ENCODE measurements around the gene HSP90AA1. TPM values are rescaled to one million over a fixed set of nuclear protein-coding genes. Genes with fewer than 3 reads are reported as not detected.
A peak's percentile ranks its signal among the peaks of the same experiment; 100 is the strongest.
"Not testable (repeated sequence)": the region's sequence is repeated elsewhere in the genome, so short reads cannot be mapped to it uniquely, and the experiment has no call there.

Gene HSP90AA1
- total RNA-seq: 1,000 to 10,000 TPM; 1,344 to 1,372 TPM

DNA sequence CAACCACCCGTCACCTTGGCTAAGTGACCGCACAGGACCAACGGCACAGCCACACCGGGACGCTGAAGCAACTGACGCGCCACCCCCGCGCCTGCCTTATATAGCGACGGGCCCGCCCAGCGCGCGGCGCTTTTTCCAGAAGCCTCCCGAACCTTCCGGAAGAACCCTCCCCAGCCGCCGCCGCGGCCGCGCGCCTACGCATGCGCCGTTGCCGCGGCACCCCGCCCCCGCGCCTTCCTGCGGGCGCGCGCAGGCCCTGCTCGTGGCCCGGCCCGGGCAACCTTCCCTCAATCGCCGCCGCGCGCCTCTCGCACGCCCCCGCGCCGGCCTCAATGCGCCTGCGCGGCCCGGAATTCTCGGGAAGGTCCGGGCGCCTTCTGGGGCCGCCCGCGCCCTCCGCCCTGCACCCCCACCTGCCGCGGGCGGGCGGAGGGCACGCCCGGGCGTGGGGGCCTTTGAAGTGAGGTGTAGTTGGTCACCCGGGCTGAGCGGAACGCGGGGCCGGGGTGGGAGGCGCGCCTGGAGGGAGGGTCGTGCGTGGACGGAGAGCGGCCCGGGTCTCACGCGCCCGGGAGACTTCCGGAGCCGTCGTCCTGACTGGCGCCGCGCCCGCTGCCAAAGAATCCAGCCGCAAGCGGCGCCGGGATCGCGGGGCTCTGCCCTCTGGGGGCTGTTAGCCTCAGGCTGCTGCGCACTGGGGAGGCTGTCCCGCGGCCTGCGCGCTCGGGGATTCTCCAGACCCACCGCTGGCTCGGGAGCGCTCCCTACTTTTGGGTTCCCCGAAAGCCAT lies at the start of gene HSP90AA1:
TSS of gene HSP90AA1 (minus strand) at position 73 of the 790 bp plus-strand sequence. CDS start 666 bp downstream, outside the sequence.
- intact Hi-C loops (cut with DNase I, micrococcal nuclease): loop anchor here (1.0 to 10.0 kb wide), 24 partner anchors 8 to 1848 kb away; partner anchors contain the start of genes DYNC1H1 (in 2 of the 2), WDR20 (in 2 of the 2), ANKRD9 (in 1 of the 2) and CINP (in 1 of the 2)
- DNase-seq (peak; percentile 97), ATAC-seq (peak; percentile 68)
- Mint-ChIP-seq H3K4me3 (peak within 1 kb of the TSS; percentile 77), H3K9me3 (ENCODE audit: low read depth) (no peaks in the 10 kb centered on the region), H3K4me1 (peaks cover 46% of the 10 kb centered on the region), H3K27ac (peak within 1 kb of the TSS; percentile 92), H3K27me3 (no peaks in the 10 kb centered on the region), H3K36me3 (ENCODE audit: low read depth) (peaks cover 49% of the 10 kb centered on the region)
- ChIA-PET POLR2A (interaction anchor here (0.6 kb wide), 1 partner anchor 419 kb away, joined by 3 read pairs; no protein-coding TSS in a partner anchor), CTCF (interaction anchor here (0.6 to 2.1 kb wide), 4 partner anchors 10 to 264 kb away, joined by 3 to 11 read pairs (median 6); no protein-coding TSS in a partner anchor)

DNA sequence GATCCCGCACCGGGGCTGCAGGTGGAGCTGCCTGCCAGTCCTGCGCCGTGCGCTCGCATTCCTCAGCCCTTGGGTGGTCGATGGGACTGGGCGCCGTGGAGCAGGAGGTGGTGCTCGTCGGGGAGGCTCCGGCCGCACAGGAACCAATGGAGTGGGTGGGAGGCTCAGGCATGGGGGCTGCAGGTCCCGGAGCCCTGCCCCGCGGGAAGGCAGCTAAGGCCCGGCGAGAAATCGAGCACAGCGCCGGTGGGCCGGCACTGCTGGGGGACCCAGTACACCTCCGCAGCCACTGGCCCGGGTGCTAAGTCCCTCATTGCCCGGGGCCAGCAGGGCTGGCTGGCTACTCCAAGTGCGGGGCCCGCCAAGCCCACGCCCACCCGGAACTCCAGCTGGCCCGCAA lies 48.6 kb upstream of the HSP90AA1 start:
- POLR2A ChIA-PET; H3K9me3 Mint-ChIP-seq (ENCODE audit: low read depth); H3K4me3 Mint-ChIP-seq; DNase-seq; ATAC-seq; intact Hi-C loops (cut with DNase I, micrococcal nuclease); H3K27me3 Mint-ChIP-seq; H3K36me3 Mint-ChIP-seq (ENCODE audit: low read depth); CTCF ChIA-PET; H3K27ac Mint-ChIP-seq: not testable (repeated sequence)
- peaks cover 10% of the 10 kb centered on the region for H3K4me1 Mint-ChIP-seq

GRCh38 chr14:102134719-102135118 lies 47.9 kb upstream of the HSP90AA1 start:
- intact Hi-C loops (cut with DNase I, micrococcal nuclease); POLR2A ChIA-PET; H3K4me3 Mint-ChIP-seq; DNase-seq; ATAC-seq; H3K27me3 Mint-ChIP-seq; H3K27ac Mint-ChIP-seq; H3K36me3 Mint-ChIP-seq (ENCODE audit: low read depth); H3K9me3 Mint-ChIP-seq (ENCODE audit: low read depth): not testable (repeated sequence)
- H3K4me1 Mint-ChIP-seq: peaks cover 10% of the 10 kb centered on the region
- CTCF ChIA-PET: interaction anchor here (0.6 to 0.7 kb wide), 2 partner anchors 172 to 1543 kb away, joined by 3 read pairs; no protein-coding TSS in a partner anchor

DNA sequence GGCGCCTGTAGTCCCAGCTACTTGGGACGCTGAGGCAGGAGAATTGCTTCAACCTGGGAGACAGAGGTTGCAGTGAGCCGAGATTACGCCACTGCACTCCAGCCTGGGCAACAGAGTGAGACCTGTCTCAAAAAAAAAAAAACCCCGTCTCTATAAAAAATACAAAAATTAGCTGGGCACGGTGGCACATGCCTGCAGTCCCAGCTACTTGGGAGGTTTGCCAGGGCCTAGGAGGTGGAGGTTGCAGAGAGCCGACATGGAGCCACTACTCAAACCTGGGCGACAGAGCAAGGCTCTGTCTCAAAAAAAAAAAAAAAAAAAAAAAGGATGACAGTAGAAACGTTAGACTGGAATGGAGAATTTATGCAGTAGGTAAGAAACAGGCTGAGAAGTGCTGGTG lies 47.2 kb upstream of the HSP90AA1 start:
- H3K4me3 Mint-ChIP-seq; H3K9me3 Mint-ChIP-seq (ENCODE audit: low read depth); DNase-seq; H3K27me3 Mint-ChIP-seq; H3K4me1 Mint-ChIP-seq; H3K36me3 Mint-ChIP-seq (ENCODE audit: low read depth); CTCF ChIA-PET; H3K27ac Mint-ChIP-seq; intact Hi-C loops (cut with DNase I, micrococcal nuclease); ATAC-seq: not testable (repeated sequence)
- POLR2A ChIA-PET: interaction anchor here (0.6 kb wide), 1 partner anchor 255 kb away, joined by 3 read pairs; no protein-coding TSS in a partner anchor

DNA sequence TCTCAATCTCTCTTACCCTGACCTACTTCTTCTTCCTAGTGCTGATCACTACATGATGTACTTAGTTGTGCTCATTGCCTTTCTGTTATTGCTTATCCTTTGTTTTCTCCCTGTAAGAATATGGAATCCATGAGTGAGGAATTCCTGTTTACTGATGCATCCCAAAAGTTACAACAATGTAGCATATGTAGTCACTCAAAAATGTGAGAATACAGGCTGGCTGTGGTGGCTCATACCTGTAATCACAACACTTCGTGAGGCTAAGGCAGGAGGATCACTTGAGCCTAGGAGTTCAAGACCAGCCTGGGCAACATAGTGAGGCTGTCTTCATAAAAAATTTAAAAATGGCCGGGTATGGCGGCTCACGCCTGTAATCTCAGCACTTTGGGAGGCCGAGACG lies 44.9 kb upstream of the HSP90AA1 start:
- CTCF ChIA-PET: no interaction called here
- DNase-seq (no peak), ATAC-seq (no peak)
- Mint-ChIP-seq H3K4me1 (no peaks in the 10 kb centered on the region), H3K9me3 (ENCODE audit: low read depth) (no peaks in the 10 kb centered on the region), H3K27ac (no peak overlapping the region), H3K27me3 (no peaks in the 10 kb centered on the region), H3K36me3 (ENCODE audit: low read depth) (peaks cover 10% of the 10 kb centered on the region), H3K4me3 (no peak overlapping the region)
- POLR2A ChIA-PET: no interaction called here
- intact Hi-C loops (cut with DNase I, micrococcal nuclease): no loop called here

- Mint-ChIP-seq H3K27ac (no peak overlapping the region), H3K36me3 (ENCODE audit: low read depth) (peaks cover 2% of the 10 kb centered on the region), H3K4me1 (no peaks in the 10 kb centered on the region), H3K9me3 (ENCODE audit: low read depth) (no peaks in the 10 kb centered on the region), H3K27me3 (no peaks in the 10 kb centered on the region), H3K4me3 (no peak overlapping the region)
- POLR2A ChIA-PET: interaction anchor here (0.6 to 0.7 kb wide), 2 partner anchors 22 to 51 kb away, joined by 3 read pairs; no protein-coding TSS in a partner anchor
- DNase-seq (no peak), ATAC-seq (no peak)
- CTCF ChIA-PET: interaction anchor here (1.1 to 1.4 kb wide), 2 partner anchors 30 to 88 kb away, joined by 3 to 4 read pairs; no protein-coding TSS in a partner anchor
- intact Hi-C loops (cut with DNase I, micrococcal nuclease): no loop called here
Measured at GRCh38 chr14:102126807-102127455, 40.1 kb upstream of the HSP90AA1 start.

DNA sequence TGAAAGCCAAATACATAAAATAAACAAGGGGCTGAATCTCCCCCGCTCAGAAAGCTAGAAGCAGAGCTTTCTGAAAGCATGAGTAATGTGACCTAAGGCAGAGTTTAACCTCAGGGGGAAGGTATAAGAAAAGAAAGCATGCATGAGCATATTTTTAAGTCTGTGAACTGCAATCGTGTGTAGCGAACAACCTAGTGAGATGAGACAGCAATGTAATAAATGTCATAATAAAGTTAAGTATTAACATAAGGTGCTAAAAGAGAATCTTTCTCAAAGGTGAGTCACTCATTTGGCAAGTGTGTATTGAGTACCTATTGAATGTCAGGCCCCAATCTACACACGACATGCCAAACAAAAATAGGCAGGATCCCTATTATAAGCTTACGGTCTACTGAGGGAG lies 38.7 kb upstream of the HSP90AA1 start:
- intact Hi-C loops (cut with DNase I, micrococcal nuclease): no loop called here
- ChIA-PET POLR2A (interaction anchor here (0.6 kb wide), 1 partner anchor 74 kb away, joined by 6 read pairs; no protein-coding TSS in a partner anchor), CTCF (interaction anchor here (1.3 kb wide), 1 partner anchor 17 kb away, joined by 4 read pairs; no protein-coding TSS in a partner anchor)
- Mint-ChIP-seq H3K4me3 (no peak overlapping the region), H3K9me3 (ENCODE audit: low read depth) (no peaks in the 10 kb centered on the region), H3K36me3 (ENCODE audit: low read depth) (peaks cover 2% of the 10 kb centered on the region), H3K27ac (no peak overlapping the region), H3K4me1 (no peaks in the 10 kb centered on the region), H3K27me3 (no peaks in the 10 kb centered on the region)
- ATAC-seq (no peak), DNase-seq (no peak)

- no peak for ATAC-seq
- Mint-ChIP-seq H3K9me3 (ENCODE audit: low read depth) (no peaks in the 10 kb centered on the region), H3K4me1 (no peaks in the 10 kb centered on the region), H3K36me3 (ENCODE audit: low read depth) (peaks cover 2% of the 10 kb centered on the region), H3K4me3 (no peak overlapping the region), H3K27ac (no peak overlapping the region), H3K27me3 (no peaks in the 10 kb centered on the region)
- POLR2A ChIA-PET: no interaction called here
- intact Hi-C loops (cut with DNase I, micrococcal nuclease): no loop called here
- no peak for DNase-seq
- CTCF ChIA-PET: no interaction called here
Measured at GRCh38 chr14:102124419-102124818, 37.6 kb upstream of the HSP90AA1 start.

- no peak for ATAC-seq
- no peak for DNase-seq
- H3K4me1 Mint-ChIP-seq: no peaks in the 10 kb centered on the region
- H3K27me3 Mint-ChIP-seq: no peaks in the 10 kb centered on the region
- CTCF ChIA-PET: no interaction called here
- H3K9me3 Mint-ChIP-seq (ENCODE audit: low read depth): peaks cover 2% of the 10 kb centered on the region
- H3K27ac Mint-ChIP-seq: no peak overlapping the region
- intact Hi-C loops (cut with DNase I, micrococcal nuclease): no loop called here
- H3K4me3 Mint-ChIP-seq: no peak overlapping the region
- H3K36me3 Mint-ChIP-seq (ENCODE audit: low read depth): no peaks in the 10 kb centered on the region
- POLR2A ChIA-PET: no interaction called here
Measured at GRCh38 chr14:102121567-102121966, 34.7 kb upstream of the HSP90AA1 start.

DNA sequence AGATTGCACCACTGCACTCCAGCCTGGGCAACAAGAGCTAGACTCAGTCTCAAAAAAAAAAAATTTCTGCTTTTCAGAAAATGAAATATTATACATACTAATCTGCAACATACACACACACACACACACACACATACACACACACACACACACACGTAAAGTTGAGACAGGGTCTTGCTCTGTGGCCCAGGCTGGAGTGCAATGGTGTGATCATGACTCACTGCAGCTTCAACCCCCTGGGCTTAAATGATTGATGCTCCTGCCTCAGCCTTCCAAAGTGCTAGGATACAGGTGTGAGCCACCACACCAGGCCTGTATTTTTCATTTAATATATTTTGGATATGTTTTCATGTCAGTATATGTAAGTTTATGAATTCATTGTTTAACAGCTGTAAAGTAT lies 34.0 kb upstream of the HSP90AA1 start:
- ChIA-PET CTCF (interaction anchor here (0.8 kb wide), 1 partner anchor 187 kb away, joined by 3 read pairs; no protein-coding TSS in a partner anchor), POLR2A (no interaction called here)
- Mint-ChIP-seq H3K9me3 (ENCODE audit: low read depth) (peaks cover 2% of the 10 kb centered on the region), H3K4me1 (no peaks in the 10 kb centered on the region), H3K4me3 (no peak overlapping the region), H3K27ac (no peak overlapping the region), H3K36me3 (ENCODE audit: low read depth) (no peaks in the 10 kb centered on the region), H3K27me3 (no peaks in the 10 kb centered on the region)
- no peak for DNase-seq
- intact Hi-C loops (cut with DNase I, micrococcal nuclease): no loop called here
- ATAC-seq: no peak

DNA sequence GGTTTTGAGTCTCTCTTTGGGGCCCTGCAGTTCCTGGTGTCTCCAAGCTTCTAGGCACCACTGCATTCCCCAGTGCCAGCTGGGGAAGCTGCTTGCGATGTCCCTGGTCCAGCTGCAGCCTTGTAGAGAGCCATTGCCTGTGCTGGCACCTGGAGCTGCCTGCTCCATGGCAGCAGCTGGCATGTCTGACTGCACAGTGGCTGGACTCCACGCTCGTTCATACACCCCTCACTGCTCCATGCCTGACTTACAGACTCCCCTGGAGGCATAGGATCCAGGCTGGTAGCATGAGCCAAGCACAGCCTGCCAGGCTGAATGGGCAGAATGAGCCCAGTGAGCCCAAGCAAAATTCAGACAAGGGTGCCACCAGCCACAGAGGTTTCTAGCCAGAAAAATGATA lies 31.0 kb upstream of the HSP90AA1 start:
- Mint-ChIP-seq H3K27me3 (no peaks in the 10 kb centered on the region), H3K4me3 (no peak overlapping the region), H3K9me3 (ENCODE audit: low read depth) (peaks cover 2% of the 10 kb centered on the region), H3K27ac (no peak overlapping the region), H3K4me1 (no peaks in the 10 kb centered on the region), H3K36me3 (ENCODE audit: low read depth) (no peaks in the 10 kb centered on the region)
- intact Hi-C loops (cut with DNase I, micrococcal nuclease): no loop called here
- POLR2A ChIA-PET: no interaction called here
- no peak for ATAC-seq
- DNase-seq: no peak
- CTCF ChIA-PET: interaction anchor here (0.6 kb wide), 2 partner anchors 27 to 315 kb away, joined by 3 to 4 read pairs; no protein-coding TSS in a partner anchor

All from activated CD4-positive, alpha-beta T cell treated with anti-CD3 and anti-CD28 coated beads for 36 hours (primary cell).